GM12891 (cell line): ENCODE measurements around the gene CDCP1.

ENCODE experiments used
- POLR2A ChIP-seq: IDR thresholded peaks from 2 replicates; pipeline ENCODE4 v1.6.1; 2011; ENCODE audit warnings: low read depth, low read length, control low read depth
- POLR2AphosphoS5 ChIP-seq: IDR thresholded peaks from 2 replicates; pipeline ENCODE4 v1.6.1; 2011; ENCODE audit warnings: low read depth, low read length, control low read depth
- SPI1 ChIP-seq: IDR thresholded peaks from 2 replicates; pipeline ENCODE4 v1.6.1; 2011; ENCODE audit warnings: low read depth, low read length, control low read depth
- TAF1 ChIP-seq: IDR thresholded peaks from 2 replicates; pipeline ENCODE4 v1.6.1; 2011; ENCODE audit warnings: low read depth, low read length, control low read depth

DNA sequence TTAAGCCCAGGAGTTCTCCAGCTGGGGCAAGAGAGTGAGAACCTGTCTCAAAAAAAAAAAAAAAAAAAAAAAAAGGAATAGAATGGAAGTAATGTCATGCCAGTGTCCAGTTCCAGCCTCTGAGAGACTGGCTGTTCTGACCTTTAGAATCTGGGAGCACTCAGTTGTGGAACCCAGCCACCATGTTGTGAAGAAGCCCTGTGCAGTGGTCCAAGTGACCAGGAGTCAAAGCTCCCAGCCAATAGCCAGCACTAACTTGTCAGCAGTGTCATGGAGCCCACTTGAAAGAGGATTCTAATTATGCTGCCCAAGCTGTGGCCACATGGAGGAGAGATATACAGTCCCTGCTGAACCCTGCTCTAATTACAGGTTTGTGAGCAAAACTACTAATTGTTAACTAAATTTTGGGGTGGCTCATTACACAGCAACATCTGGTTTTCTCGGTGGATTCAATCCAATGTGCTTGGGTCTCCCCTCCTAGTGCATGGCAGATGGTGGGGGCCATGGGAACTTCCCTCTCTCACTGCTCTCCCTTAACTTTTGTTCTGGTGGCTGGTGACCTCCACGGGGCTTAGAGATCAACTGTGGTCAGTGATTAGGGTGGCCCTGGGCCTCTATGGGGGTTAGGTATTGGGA is 64.6 kb downstream of the CDCP1 start:
- TF ChIP-seq POLR2A (no peak), POLR2AphosphoS5 (no peak), TAF1 (no peak), SPI1 (no peak)
